DND-41 (cell line): ENCODE measurements around the gene RAC2.

Source experiments
- ATAC-seq: fragments of 200-7000 bp; cut with Tn5 transposase; 3 replicates; pipeline ENCODE4 v1.9.1; 2021; ENCODE audit warnings: low read depth; ENCODE audit not compliant: insufficient read depth
- DNase-seq: peaks from one replicate; pipeline ENCODE4 v3.0.0-alpha.2; 2020
- H2AFZ ChIP-seq: 2 replicates; pipeline ENCODE4 v1.6.0; 2012; ENCODE audit warnings: low read depth, low read length
- H3K27ac ChIP-seq: 2 replicates; pipeline ENCODE4 v1.5.1; 2012; ENCODE audit warnings: low read length, inconsistent platforms
- H3K27me3 ChIP-seq: fragments of 200-600 bp; sonication (generic); 2 replicates; pipeline ENCODE4 v1.6.0; 2012; ENCODE audit warnings: low read length, mild to moderate bottlenecking, inconsistent platforms; ENCODE audit not compliant: insufficient read depth, poor library complexity
- H3K36me3 ChIP-seq: 2 replicates; pipeline ENCODE4 v1.5.1; 2012; ENCODE audit warnings: low read length, inconsistent platforms; ENCODE audit not compliant: insufficient read depth
- H3K4me1 ChIP-seq: 2 replicates; pipeline ENCODE4 v1.5.1; 2012; ENCODE audit warnings: mild to moderate bottlenecking, low read length; ENCODE audit not compliant: insufficient read depth
- H3K4me2 ChIP-seq: 2 replicates; pipeline ENCODE4 v1.6.0; 2012; ENCODE audit warnings: mild to moderate bottlenecking, moderate library complexity, low read length, inconsistent platforms; ENCODE audit not compliant: insufficient read depth
- H3K4me3 ChIP-seq, 2 experiments: fragments of 200-600 bp in 1 of 2; shearing (Covaris generic) in 1 of 2; 2 replicates each; pipeline ENCODE4 v1.5.1; 2012 to 2016; ENCODE audit warnings: inconsistent platforms in 2 of 2, low read length in 2 of 2, mild to moderate bottlenecking in 2 of 2, low read depth in 1 of 2, moderate library complexity in 1 of 2
- H3K79me2 ChIP-seq: 2 replicates; pipeline ENCODE4 v1.6.0; 2012; ENCODE audit warnings: low read length, inconsistent platforms; ENCODE audit not compliant: insufficient read depth
- H3K9ac ChIP-seq: 2 replicates; pipeline ENCODE4 v1.6.0; 2012; ENCODE audit warnings: low read depth, mild to moderate bottlenecking, inconsistent platforms, low read length, moderate library complexity
- H3K9me3 ChIP-seq: 2 replicates; pipeline ENCODE4 v1.5.1; 2012; ENCODE audit warnings: low read length, moderate library complexity, mild to moderate bottlenecking, inconsistent platforms; ENCODE audit not compliant: insufficient read depth, severe bottlenecking
- H4K20me1 ChIP-seq: 2 replicates; pipeline ENCODE4 v1.6.0; 2012; ENCODE audit warnings: low read length; ENCODE audit not compliant: insufficient read depth
- EZH2 ChIP-seq: IDR thresholded peaks from 3 replicates; pipeline ENCODE4 v1.6.1; 2012; ENCODE audit warnings: borderline replicate concordance, low read depth, mild to moderate bottlenecking, moderate library complexity, low read length, inconsistent platforms; ENCODE audit not compliant: severe bottlenecking
- TF ChIP-seq, protein P1 (sequence below): IDR thresholded peaks from 2 replicates; pipeline ENCODE4 v1.5.1; 2012; ENCODE audit warnings: borderline replicate concordance, low read length, moderate library complexity, mild to moderate bottlenecking; ENCODE audit not compliant: poor library complexity, severe bottlenecking; ENCODE audit errors: extremely low read depth

Gene RAC2

GRCh38 chr22:37176464-37177061, 67.5 kb downstream of the RAC2 start:
- DNase-seq (no peak), ATAC-seq (no peak)
- TF ChIP-seq EZH2: no peak
- TF ChIP-seq, protein P1, sequence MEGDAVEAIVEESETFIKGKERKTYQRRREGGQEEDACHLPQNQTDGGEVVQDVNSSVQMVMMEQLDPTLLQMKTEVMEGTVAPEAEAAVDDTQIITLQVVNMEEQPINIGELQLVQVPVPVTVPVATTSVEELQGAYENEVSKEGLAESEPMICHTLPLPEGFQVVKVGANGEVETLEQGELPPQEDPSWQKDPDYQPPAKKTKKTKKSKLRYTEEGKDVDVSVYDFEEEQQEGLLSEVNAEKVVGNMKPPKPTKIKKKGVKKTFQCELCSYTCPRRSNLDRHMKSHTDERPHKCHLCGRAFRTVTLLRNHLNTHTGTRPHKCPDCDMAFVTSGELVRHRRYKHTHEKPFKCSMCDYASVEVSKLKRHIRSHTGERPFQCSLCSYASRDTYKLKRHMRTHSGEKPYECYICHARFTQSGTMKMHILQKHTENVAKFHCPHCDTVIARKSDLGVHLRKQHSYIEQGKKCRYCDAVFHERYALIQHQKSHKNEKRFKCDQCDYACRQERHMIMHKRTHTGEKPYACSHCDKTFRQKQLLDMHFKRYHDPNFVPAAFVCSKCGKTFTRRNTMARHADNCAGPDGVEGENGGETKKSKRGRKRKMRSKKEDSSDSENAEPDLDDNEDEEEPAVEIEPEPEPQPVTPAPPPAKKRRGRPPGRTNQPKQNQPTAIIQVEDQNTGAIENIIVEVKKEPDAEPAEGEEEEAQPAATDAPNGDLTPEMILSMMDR: no peak
- H2AFZ ChIP-seq: no peak overlapping the region
- no peak overlapping the region for H3K4me3 ChIP-seq
- H3K9me3 ChIP-seq: no peaks in the 10 kb centered on the region
- H3K4me1 ChIP-seq: no peaks in the 10 kb centered on the region
- H3K4me2 ChIP-seq: no peak overlapping the region
- H3K36me3 ChIP-seq: no peaks in the 10 kb centered on the region
- peaks cover 11% of the 10 kb centered on the region for H3K27me3 ChIP-seq
- no peaks in the 10 kb centered on the region for H4K20me1 ChIP-seq
- H3K9ac ChIP-seq: no peak overlapping the region
- no peak overlapping the region for H3K27ac ChIP-seq
- H3K79me2 ChIP-seq: no peaks in the 10 kb centered on the region

DNA sequence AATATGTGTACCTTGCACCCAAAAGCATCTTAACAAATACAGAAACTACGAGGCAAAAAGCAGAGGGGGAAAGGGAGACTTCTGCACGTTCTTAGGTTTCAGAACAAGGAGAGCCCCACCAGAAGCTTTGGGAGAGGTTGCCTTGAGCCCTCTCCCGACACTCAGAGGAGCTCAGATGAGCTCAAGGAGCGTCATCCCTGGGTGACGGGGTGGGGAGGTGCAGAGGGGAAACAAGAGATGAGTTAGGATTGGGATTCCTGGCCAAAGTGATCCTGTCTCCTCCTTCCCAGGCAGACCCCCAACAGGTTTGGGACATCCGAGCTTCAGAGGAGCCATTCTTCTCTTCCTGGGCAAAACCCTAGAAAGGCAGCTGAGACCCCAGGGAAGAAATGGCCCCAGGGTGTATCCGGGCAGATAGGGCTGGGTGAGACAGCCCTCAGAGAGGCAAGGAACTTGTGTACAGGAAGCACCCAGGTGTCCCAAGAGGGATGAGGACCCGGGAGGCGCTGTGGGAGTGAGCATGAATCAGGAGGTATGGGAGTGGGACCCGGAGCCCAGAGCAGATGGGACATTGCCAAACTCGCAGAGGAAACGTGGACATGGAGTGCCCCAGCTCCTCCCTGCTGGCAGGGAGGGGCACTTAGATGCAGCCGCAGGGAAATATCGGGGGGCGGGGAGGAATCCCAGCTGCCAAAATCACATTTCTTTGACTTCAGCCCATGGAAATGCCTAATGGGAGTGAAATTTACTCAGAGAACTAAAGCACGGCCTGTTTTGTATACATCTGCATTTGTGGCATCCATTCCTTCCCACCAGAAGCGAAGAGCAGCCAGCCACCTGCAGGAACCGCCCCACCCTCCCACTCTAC, 68.4 kb downstream of the RAC2 start:
- TF ChIP-seq, protein P1: no peak
- no peak for TF ChIP-seq EZH2
- no peaks in the 10 kb centered on the region for H3K4me1 ChIP-seq
- no peak overlapping the region for H2AFZ ChIP-seq
- DNase-seq: no peak
- no peak overlapping the region for H3K4me2 ChIP-seq
- no peaks in the 10 kb centered on the region for H3K9me3 ChIP-seq
- H3K27ac ChIP-seq: no peak overlapping the region
- no peaks in the 10 kb centered on the region for H4K20me1 ChIP-seq
- H3K79me2 ChIP-seq: no peaks in the 10 kb centered on the region
- H3K27me3 ChIP-seq: peaks cover 11% of the 10 kb centered on the region
- no peaks in the 10 kb centered on the region for H3K36me3 ChIP-seq
- no peak for ATAC-seq
- no peak overlapping the region for H3K4me3 ChIP-seq
- H3K9ac ChIP-seq: no peak overlapping the region
